Choroid plexus epithelial cell (primary cell): ENCODE results near the gene SPATS2L.

Experiments
- DNase-seq: peaks from one replicate; pipeline ENCODE4 v3.0.0-alpha.2; 2010; ENCODE audit warnings: low read depth
- H3K4me3 ChIP-seq: 2 replicates; pipeline ENCODE4 v1.5.1; 2011; ENCODE audit warnings: low read depth, mild to moderate bottlenecking, control low read depth, low read length, moderate library complexity
- CTCF ChIP-seq: conservative IDR thresholded peaks from 2 replicates; pipeline ENCODE4 v1.5.1; 2011; ENCODE audit warnings: low read depth, mild to moderate bottlenecking, control low read depth, inconsistent platforms, low read length, moderate library complexity

The SPATS2L gene

GRCh38 chr2:200450288-200450687, 143.8 kb downstream of the SPATS2L start:
- no peak overlapping the region for H3K4me3 ChIP-seq
- no peak for TF ChIP-seq CTCF
- no peak for DNase-seq

- no peak overlapping the region for H3K4me3 ChIP-seq
- no peak for DNase-seq
- no peak for TF ChIP-seq CTCF
Observed at GRCh38 chr2:200451511-200451910, 145.0 kb downstream of the SPATS2L start.

GRCh38 chr2:200452377-200452776, 145.9 kb downstream of the SPATS2L start:
- TF ChIP-seq CTCF: no peak
- no peak overlapping the region for H3K4me3 ChIP-seq
- DNase-seq: no peak

GRCh38 chr2:200453142-200453852, 146.8 kb downstream of the SPATS2L start:
- TF ChIP-seq CTCF: no peak
- no peak overlapping the region for H3K4me3 ChIP-seq
- no peak for DNase-seq

- DNase-seq: no peak
- peak; percentile 22 for TF ChIP-seq CTCF
- no peak overlapping the region for H3K4me3 ChIP-seq
Observed at GRCh38 chr2:200453853-200454534, 147.5 kb downstream of the SPATS2L start.

- H3K4me3 ChIP-seq: no peak overlapping the region
- no peak for TF ChIP-seq CTCF
- peak; percentile 45 for DNase-seq
Observed at GRCh38 chr2:200454927-200455801, 148.7 kb downstream of the SPATS2L start.
